ENCODE data around the gene RRP7A.
"Not testable (repeated sequence)": the region's sequence is repeated elsewhere in the genome, so short reads cannot be mapped to it uniquely, and the experiment has no call there.

The RRP7A gene, protein sequence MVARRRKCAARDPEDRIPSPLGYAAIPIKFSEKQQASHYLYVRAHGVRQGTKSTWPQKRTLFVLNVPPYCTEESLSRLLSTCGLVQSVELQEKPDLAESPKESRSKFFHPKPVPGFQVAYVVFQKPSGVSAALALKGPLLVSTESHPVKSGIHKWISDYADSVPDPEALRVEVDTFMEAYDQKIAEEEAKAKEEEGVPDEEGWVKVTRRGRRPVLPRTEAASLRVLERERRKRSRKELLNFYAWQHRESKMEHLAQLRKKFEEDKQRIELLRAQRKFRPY

DNA sequence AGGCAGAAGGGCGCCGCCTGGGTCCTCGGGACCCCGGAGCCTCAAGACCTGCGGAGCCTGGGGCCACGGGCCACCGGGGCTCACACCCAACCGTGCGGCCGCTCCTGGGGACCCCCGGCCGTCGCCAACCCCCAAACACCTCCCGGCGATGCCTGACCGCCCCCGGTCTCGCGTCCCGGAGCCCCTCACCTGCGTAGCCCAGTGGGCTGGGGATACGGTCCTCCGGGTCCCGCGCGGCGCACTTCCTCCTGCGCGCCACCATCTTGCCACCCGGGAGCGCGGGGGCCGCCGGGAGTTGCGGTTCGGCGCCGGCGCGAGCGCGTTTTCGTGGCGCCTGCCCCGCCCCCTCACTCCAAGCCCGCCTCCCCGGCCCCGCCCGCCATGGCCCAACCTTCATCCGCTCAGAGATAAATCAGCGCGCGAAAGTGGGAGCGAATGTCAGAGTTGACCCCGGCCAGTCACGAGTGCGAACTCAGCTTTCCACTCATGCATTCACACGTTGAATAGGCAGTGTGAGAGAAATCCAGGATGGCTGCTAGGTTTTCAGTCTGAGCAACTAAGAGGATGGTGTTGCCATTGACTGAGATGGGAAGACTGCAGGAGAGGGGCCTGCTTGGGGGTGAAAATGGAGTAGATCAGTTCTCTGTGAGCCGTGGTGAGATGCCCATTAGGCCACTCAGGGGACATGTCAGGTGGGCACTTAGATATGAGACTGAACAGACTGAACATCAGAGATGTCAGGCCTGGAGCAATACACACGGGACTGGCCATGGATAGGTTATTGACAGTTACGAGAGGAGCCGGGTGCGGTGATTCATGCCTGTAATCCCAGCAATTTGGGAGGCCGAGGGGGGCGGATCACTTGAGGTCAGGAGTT lies at the start of gene RRP7A:
RRP7A (minus strand) TSS at position 272 of the 877 bp plus-strand sequence; CDS start at position 262, 10 bp downstream.
- DNase-seq = peak; percentile 63

DNA sequence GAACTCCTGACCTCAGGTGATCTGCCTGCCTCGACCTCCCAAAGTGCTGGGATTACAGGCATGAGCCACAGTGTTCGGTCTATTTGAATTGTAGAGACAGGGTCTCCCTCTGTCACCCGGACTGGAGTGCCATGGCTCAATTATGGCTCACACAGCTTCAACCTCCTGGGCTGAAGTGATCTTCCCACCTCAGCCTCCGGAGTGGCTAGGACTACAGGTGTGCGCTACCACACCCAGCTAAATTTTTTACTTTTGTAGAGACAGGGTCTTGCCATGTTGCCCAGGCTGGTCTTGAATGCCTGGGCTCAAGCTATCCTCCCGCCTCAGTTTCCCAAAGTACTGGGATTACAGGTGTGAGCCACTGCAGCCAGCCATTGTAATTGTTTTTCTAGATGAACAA lies 48.4 kb upstream of the RRP7A start:
- not testable (repeated sequence) for DNase-seq

DNA sequence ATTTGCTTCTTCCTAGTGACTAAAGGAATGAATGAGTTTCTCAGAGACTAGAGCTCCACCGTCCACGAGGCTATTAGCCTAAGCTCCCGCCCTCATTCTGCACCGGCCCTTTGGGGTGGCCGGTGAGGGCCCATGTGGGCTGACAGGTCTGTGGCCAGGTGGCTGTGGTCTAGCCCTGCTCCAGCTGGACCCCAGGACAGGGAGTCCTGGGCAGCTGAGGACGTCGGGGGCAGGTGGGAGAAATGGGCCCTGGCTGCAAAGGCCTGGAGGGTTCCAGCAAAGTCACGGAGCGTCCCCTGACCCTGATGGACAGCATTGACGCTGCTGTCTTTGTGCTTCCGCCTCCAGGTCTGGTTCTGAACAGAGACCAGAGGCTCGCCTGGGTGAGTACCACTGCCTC lies 46.4 kb upstream of the RRP7A start:
- DNase-seq = no peak

DNA sequence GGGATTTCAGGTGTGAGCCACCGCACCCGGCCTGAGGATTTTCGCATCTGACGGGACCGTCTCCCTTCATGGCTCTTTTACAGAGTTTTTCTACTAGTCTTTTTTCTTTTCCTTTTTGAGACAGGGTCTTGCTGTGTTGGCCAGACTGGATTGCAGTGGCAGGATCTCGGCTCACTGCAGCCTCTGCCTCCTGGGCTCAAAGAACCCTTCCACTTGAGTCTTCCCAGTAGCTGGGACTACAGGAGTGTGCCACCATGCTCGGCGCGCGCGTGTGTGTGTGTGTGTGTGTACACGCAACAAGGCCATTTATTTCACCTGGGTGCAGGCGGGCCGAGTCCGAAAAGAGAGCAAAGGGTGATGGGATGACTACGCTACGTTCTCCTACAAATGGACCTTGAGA lies 45.1 kb upstream of the RRP7A start:
- DNase-seq = no peak

DNA sequence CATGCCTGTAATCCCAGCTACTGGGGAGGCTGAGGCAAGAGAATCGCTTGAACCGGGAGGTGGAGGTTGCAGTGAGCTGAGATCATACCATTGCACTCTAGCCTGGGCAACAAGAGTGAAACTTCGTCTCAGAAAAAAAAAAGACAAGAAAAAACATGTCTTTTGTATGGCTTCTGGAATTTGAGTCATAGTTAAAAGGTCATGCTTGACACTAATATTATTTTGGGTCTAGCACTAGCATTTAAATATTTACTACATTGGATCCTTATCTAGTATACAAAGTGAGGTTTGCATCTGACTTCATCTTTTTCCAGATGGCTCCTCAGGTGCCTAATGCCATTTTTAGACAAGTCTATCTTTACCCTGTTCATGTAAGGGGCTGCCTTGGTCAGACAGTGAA lies 44.3 kb upstream of the RRP7A start:
- not testable (repeated sequence) for DNase-seq

DNA sequence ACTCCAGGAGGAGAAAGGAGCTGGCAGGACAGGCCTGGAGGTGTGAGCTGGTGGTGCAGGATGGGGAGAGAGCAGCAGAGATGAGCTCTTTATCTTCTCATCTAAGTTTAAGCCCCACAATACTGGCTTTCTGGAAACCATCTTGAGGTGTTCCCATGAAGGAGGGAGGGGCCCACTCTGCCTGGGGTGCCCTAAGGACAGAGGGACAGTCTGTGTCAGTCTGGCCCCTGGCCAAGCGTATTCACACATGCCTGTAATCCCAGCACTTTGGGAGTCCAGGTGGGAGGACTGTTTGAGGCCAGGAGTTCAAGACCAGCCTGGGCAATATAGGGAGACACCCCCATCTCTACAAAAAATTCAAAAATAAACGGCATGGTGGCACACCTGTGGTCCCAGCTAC lies 43.1 kb upstream of the RRP7A start:
- DNase-seq = no peak

DNA sequence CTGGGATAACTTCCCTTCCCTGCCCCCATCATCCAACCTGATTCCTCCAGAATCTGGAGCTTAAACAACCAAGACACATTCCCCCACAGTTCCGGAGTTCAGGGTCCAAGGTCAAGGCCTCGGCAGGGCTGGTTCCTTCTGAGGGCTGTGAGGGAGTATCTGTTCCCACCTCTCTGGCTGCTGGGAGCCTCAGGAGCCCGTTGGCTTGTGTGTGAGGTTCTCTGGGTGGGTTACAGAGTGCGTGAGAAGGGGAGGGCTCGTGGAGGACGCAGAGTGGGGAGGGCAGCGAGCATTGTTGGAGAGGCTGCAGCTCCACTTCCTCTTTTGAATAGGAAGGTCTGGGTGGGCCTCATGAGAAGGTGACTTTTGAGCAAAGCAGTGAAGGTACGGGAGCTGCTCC lies 42.7 kb upstream of the RRP7A start:
- no peak for DNase-seq

DNA sequence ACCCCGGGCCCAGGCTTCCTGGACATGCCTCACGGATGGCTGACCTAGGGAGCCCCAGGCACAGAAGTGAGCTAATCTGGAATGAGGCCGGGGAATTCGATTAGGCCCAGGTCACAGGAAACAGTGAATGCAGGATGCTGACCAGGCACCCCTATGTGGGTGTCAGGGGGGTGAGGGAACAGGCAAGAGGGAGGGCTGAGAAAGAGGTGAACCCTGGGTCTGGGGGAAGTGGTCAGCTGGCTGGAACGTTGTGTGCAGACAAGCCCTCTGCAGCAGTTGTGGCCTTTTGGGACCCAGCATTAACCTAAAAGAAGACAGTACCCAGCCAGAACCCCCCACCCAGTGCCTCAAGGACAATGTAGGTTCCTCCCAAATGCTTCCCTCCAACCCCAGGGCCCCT lies 42.3 kb upstream of the RRP7A start:
- DNase-seq = no peak

DNA sequence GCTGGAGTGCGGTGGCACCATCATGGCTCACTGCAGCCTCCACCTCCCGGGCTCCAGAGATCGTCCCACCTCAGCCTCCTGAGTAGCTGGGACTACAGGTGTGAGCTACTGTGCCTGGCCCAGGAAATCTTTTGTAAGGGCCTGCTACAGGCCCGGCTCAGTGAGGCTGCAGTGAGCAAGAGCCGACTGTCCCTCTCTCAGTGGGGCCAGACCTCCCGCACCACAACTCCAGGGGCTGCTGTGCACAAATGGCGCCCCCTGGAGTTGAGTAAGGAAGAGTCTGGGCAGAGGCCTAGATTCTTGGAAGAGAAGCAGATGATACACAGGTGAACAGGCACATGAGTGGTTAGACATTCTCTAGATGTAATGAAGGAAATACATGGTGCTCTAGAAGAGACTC lies 41.2 kb upstream of the RRP7A start:
- DNase-seq = no peak

DNA sequence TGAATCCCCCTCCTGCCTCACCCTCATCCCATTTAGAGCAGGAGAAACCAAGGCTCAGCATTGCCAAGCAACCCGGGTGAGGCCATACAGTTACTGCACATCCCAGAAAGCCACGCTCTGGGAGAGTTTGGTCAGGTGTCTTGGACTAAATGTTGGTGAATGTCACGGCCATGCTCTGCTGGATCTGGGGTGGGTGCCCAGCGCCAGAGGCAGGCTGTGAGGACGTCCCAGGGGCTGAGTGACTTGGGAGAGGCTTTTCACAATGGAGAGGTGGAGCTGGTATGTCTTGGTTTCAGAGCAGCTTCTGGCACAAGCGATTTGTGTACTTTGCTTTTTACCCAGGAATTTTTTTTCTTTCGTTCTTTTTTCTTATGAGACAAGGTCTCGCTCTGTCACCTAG lies 40.8 kb upstream of the RRP7A start:
- DNase-seq = no peak

DNA sequence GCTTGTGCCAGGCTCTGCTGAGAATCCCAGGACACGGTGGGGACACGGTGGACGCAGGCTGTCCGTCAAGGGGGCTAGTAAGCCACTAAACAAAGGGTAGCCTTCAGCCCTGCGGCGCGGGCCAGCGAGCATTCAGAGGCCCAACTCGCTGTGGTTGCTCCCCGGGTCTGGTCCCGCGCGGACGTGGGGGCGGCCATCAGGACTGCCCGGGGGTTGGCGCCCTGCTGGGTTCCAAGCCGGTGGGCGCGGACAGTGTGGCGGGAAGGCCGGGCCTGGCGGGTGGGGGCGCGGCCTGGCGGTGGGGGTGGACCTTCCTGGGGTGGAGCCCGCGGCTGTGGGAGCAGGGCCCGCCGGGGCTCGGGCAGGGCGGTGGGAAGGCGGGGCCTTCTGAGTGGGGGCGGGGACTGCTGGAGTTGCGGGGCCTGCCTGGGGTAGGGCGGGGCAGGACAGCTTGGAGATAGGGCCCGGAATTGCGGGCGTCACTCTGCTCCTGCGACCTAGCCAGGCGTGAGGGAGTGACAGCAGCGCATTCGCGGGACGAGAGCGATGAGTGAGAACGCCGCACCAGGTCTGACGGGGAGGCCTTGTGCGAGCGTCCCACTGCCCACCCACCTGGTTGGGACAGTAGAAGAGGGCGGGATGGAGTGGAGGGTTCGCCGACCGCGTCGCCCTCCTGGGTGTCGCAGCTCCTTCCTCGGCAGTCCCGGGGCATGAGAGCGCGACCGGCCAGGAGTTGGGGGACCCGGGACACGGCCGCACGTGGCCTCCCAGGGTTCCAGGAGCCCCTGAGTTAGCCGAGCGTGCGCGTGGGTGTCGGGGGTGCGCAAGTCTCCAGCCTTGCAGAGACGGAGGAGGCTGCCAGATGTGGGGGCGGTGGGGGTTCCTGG lies 34.1 kb upstream of the RRP7A start, which contains the start of gene SERHL2:
SERHL2 (plus strand) TSS at position 482 of the 887 bp plus-strand sequence; CDS start at position 547, 65 bp downstream.
- peak; percentile 78 for DNase-seq

DNA sequence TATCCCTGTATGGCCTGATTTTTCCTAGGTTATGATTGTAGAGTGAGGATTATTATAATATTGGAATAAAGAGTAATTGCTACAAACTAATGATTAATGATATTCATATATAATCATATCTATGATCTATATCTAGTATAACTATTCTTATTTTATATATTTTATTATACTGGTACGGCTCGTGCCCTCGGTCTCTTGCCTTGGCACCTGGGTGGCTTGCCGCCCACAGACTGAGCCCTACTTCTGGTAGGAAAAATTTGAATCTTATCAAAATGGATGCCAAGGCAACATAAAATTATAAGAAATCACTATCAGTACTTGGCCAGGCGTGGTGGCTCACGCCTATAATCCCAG lies 32.7 kb upstream of the RRP7A start:
- not testable (repeated sequence) for DNase-seq

DNA sequence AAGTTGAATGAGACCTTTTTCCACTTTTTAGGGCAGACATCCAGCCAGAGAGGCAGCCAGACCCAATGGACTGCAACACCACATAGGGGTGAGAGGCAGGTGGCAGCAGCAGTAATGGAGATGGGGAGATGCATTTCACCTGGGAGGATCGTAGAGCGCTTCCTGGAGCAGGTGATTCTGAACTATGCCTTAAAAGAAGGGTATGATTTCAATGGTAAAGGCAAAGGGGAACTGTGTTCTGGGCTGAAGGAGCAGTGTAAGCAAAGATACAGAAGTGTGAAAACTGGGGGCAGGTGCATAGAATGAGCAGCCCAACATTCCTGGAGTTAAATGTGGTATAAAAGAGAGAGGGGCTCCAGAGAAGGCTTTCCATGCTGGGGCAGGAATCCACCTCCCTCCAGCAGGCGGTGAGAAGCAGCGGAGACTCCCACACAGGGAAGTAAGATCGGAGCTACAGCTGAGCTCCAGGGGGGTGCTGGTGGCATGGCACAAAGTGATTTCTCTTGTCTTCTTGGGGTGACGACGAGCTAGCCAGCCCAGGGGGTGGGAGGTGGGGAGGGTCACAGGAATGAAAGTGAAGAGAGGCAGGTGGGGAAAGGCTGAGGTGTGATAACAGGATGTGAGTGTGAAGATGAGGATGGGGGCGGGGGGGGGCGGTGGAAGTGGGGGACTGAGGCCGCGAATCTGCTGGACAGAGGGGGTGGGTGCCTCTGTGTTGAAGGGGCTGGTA lies 29.9 kb upstream of the RRP7A start:
- DNase-seq = no peak

DNA sequence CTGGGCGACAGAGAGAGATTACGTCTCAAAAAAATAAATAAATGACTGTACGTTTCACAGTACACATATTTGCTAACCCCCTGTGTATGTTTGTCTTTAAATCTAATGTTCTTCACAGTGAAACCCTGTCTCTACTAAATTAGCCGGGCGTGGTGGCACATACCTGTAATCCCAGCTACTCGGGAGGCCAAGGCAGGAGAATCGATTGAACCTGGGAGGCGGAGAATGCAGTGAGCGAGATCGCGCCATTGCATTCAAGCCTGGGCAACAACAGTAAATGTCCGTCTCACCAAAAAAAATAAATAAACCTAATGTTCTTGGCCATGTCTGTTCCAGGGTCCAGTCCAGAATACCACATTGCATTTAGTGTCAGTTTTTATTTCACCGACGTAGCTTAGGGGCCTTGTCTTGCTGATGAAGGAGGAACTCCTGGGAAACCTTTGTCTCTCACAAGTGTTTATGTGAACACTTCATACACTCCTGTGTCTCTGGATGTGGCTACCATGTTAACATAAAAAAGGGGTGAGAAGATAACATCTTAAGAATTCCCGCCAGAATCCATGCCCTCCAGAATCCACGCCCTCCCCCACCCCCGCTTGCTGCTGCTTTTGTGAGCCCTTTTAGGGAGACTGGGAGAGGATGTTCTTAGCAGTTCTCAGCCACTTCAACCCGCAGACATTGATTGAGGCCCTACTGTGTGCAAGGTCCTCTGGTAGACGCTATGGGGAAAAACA lies 29.2 kb upstream of the RRP7A start:
- no peak for DNase-seq

DNA sequence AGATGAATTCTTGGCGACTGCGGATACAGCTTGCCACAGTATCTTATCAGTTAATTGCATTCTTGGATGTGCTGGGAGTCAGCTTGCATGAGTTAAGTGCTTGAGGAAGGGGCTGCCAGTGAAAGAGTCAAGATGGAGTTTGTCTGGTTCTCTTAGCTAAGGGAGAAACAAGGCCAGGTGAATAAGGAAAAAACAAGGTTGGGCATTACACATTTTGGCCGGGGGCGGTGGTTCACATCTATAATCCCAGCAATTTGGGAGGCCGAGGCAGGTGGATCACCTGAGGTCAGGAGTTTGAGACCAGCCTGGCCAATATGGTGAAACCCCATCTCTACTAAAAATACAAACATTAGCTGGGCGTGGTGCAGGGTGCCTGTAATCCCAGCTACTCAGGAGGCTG lies 28.5 kb upstream of the RRP7A start:
- not testable (repeated sequence) for DNase-seq

DNA sequence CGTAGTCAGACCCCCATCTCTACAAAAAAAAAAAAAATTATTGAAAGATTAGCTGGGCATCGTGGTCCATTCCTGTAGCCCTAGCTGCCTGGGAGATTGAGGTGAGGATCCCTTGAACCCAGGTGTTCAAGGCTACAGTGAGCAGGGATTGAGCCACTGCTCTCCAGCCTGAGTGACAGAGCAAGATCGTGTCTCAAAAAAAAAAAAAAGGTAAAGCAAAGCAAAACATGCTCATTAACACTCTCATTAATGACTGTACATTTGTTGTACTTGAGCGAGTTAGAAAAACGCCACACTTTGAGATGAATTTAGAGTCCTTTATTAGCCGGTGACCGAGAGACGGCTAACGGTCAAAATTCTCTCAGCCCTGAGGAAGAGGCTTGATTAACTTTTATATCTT lies 28.0 kb upstream of the RRP7A start:
- no peak for DNase-seq

DNA sequence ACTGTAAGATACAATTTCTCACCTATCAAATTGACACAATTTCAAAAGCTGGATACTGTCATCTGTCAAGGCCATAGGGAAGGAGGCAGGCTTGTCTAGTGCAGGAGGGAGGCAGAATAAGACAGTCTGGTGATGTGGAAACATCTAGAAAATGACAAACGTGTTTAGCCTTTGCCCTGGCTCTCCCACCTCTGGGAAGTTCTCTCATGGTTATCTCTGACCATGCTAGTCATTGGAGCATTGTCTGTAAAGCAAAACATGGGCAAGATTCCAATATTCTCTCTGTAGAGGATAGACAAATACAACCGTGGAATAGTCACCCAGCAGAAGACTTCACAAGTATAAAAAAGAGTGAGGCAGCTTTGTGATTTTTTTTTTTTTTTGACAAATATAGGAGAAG lies 25.1 kb upstream of the RRP7A start:
- DNase-seq = no peak

DNA sequence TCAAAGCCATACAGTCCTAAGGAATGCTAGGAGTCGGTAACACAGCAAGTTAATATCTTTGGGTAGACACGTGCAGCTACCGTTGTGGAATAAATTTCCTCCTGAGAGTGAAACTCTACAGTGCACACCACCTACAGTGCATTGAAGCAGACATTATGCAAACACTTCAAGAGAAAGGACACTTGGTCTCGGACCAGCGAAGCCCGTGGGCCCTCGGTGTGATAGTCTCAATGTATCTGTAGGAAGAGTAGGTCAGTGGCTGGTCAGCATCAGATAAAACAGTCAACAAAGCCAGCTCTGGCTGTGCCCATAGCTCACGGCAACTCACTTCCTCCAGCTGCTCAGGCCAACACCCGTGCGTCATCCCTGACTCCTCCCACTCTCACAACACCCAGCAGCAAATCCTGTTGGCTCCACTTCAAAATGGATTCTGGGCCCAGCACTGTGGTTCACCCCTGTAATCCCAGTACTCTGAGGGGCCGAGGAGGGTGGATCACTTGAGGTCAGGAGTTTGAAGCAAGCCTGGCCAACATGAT lies 19.7 kb upstream of the RRP7A start:
- not testable (repeated sequence) for DNase-seq

DNA sequence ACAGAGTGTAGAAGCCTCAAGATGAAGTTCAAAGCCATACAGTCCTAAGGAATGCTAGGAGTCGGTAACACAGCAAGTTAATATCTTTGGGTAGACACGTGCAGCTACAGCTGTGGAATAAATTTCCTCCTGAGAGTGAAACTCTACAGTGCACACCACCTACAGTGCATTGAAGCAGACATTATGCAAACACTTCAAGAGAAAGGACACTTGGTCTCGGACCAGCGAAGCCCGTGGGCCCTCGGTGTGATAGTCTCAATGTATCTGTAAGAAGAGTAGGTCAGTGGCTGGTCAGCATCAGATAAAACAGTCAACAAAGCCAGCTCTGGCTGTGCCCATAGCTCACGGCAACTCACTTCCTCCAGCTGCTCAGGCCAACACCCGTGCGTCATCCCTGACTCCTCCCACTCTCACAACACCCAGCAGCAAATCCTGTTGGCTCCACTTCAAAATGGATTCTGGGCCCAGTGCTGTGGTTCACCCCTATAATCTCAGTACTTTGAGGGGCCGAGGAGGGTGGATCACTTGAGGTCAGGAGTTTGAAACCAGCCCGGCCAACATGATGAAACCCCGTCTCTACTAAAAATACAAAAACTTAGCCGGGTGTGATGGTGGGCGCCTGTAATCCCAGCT lies 17.7 kb upstream of the RRP7A start:
- not testable (repeated sequence) for DNase-seq

DNA sequence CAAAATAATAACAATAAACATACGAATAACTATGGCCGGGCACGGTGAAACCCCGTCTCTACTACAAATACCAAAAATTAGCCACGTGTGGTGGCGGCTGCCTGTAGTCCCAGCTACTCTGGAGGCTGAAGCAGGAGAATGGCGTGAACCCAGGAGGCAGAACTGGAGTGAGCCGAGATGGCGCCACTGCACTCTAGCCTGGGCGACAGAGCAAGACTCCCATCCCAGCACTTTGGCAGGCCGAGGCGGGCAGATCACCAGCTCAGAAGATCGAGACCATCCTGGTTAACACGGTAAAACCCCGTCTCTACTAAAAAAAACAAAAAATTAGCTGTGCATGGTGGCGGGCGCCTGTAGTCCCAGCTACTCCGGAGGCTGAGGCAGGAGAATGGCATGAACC lies 17.0 kb upstream of the RRP7A start:
- DNase-seq = not testable (repeated sequence)

DNA sequence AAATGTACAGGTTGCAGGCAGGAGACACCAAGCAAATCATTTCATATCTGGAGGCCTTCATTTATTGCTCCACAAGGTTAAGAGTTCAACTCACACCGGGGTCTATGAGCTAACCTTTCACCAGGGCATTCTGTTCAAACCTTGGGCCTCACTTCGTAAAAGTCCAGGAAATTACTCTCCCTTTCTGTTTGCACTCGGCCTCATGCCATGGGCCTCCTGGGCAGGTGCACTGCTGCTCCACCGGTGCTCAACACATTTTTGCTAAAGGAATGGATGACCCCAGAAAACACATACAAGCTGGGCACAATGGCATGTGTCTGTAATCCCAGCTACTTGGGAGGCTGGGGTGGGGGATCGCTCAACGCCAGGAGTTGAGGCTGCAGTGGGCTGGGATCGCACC lies 16.6 kb upstream of the RRP7A start:
- DNase-seq = no peak
